ENCODE results near the gene ZNF837. TPM values are rescaled to one million over a fixed set of nuclear protein-coding genes. Genes with fewer than 3 reads are reported as not detected.

The ZNF837 gene
- total RNA-seq, 2 experiments from 2014 or later = 0.71 to 1.0 TPM

GRCh38 chr19:58351990-58352755, 28.7 kb downstream of the ZNF837 start:
- no peak for DNase-seq
- intact Hi-C loops (cut with DNase I, micrococcal nuclease) = no loop called here
- peaks cover 0 to 2% of the 10 kb centered on the region in 2 experiments for H3K27me3 ChIP-seq (ENCODE audit: control insufficient read depth in 1 of 2, insufficient read depth in 2 of 2, low read length in 2 of 2)
- no peak overlapping the region for H3K4me3 ChIP-seq (ENCODE audit: low read length)
- no peak overlapping the region for H3K27ac ChIP-seq (ENCODE audit: low read depth in 1 of 2, low read length in 2 of 2)
- peaks cover 35% of the 10 kb centered on the region for H3K4me1 ChIP-seq (ENCODE audit: insufficient read depth, low read length)
- ChIA-PET CTCF (no interaction called here), POLR2A (interaction anchor here (0.9 kb wide), 1 partner anchor 11 kb away, joined by 3 read pairs; the partner anchor contains the start of gene ZNF497)
- TF ChIP-seq CTCF (IDR thresholded peaks at IDR 0.05) = no peak
- ATAC-seq (ENCODE audit: poor library complexity) = no peak
- no peaks in the 10 kb centered on the region for H3K9me3 Mint-ChIP-seq
- H3K9me3 ChIP-seq (ENCODE audit: control insufficient read depth in 1 of 2, insufficient read depth in 1 of 2, low read length in 2 of 2) = peaks cover 0 to 32% of the 10 kb centered on the region in 2 experiments
- H3K27me3 Mint-ChIP-seq = peaks cover 6% of the 10 kb centered on the region
- peaks cover 20% of the 10 kb centered on the region for H3K4me1 Mint-ChIP-seq (ENCODE audit: low read depth)
- no peak overlapping the region for H3K4me3 Mint-ChIP-seq
- peaks cover 4% of the 10 kb centered on the region for H3K36me3 Mint-ChIP-seq (ENCODE audit: low read depth)
- H3K36me3 ChIP-seq (ENCODE audit: insufficient read depth, low read length) = no peaks in the 10 kb centered on the region
- H3K27ac Mint-ChIP-seq = no peak overlapping the region

GRCh38 chr19:58351558-58351878, 29.3 kb downstream of the ZNF837 start:
- Histone ChIP-seq H3K4me1 (ENCODE audit: insufficient read depth, low read length) (peaks cover 35% of the 10 kb centered on the region), H3K27ac (ENCODE audit: low read depth in 1 of 2, low read length in 2 of 2) (no peak overlapping the region), H3K9me3 (ENCODE audit: control insufficient read depth in 1 of 2, insufficient read depth in 1 of 2, low read length in 2 of 2) (peaks cover 0 to 26% of the 10 kb centered on the region in 2 experiments), H3K4me3 (ENCODE audit: low read length) (no peak overlapping the region), H3K27me3 (ENCODE audit: control insufficient read depth in 1 of 2, insufficient read depth in 2 of 2, low read length in 2 of 2) (peaks cover 0 to 2% of the 10 kb centered on the region in 2 experiments), H3K36me3 (ENCODE audit: insufficient read depth, low read length) (no peaks in the 10 kb centered on the region)
- Mint-ChIP-seq H3K4me1 (ENCODE audit: low read depth) (peaks cover 20% of the 10 kb centered on the region), H3K9me3 (no peaks in the 10 kb centered on the region), H3K36me3 (ENCODE audit: low read depth) (peaks cover 4% of the 10 kb centered on the region), H3K27ac (no peak overlapping the region), H3K4me3 (no peak overlapping the region), H3K27me3 (peaks cover 6% of the 10 kb centered on the region)
- ChIA-PET CTCF (no interaction called here), POLR2A (interaction anchor here (0.9 kb wide), 1 partner anchor 11 kb away, joined by 3 read pairs; the partner anchor contains the start of gene ZNF497)
- DNase-seq = no peak
- no peak for ATAC-seq (ENCODE audit: poor library complexity)
- TF ChIP-seq CTCF (IDR thresholded peaks at IDR 0.05) = no peak
- intact Hi-C loops (cut with DNase I, micrococcal nuclease) = no loop called here

- DNase-seq = no peak
- Histone ChIP-seq H3K27ac (ENCODE audit: low read depth in 1 of 2, low read length in 2 of 2) (no peak overlapping the region), H3K4me3 (ENCODE audit: low read length) (no peak overlapping the region), H3K9me3 (ENCODE audit: control insufficient read depth in 1 of 2, insufficient read depth in 1 of 2, low read length in 2 of 2) (peaks cover 0 to 24% of the 10 kb centered on the region in 2 experiments), H3K4me1 (ENCODE audit: insufficient read depth, low read length) (peaks cover 32% of the 10 kb centered on the region), H3K36me3 (ENCODE audit: insufficient read depth, low read length) (no peaks in the 10 kb centered on the region), H3K27me3 (ENCODE audit: control insufficient read depth in 1 of 2, insufficient read depth in 2 of 2, low read length in 2 of 2) (peaks cover 0 to 2% of the 10 kb centered on the region in 2 experiments)
- POLR2A ChIA-PET = interaction anchor here (0.9 kb wide), 1 partner anchor 12 kb away, joined by 3 read pairs; the partner anchor contains the start of gene ZNF497
- no peak for ATAC-seq (ENCODE audit: poor library complexity)
- CTCF ChIA-PET = no interaction called here
- Mint-ChIP-seq H3K4me3 (no peak overlapping the region), H3K4me1 (ENCODE audit: low read depth) (peaks cover 22% of the 10 kb centered on the region), H3K27me3 (peaks cover 9% of the 10 kb centered on the region), H3K36me3 (ENCODE audit: low read depth) (peaks cover 4% of the 10 kb centered on the region), H3K9me3 (no peaks in the 10 kb centered on the region), H3K27ac (no peak overlapping the region)
- intact Hi-C loops (cut with DNase I, micrococcal nuclease) = no loop called here
- no peak for TF ChIP-seq CTCF (IDR thresholded peaks at IDR 0.05)
These were observed 29.8 kb downstream of the ZNF837 start for GRCh38 chr19:58350871-58351557.

All from CD4-positive, alpha-beta T cell (primary cell).